CD4-positive, CD25-positive, alpha-beta regulatory T cell (primary cell): ENCODE measurements around the gene PIK3R5. TPM values are rescaled to one million over a fixed set of nuclear protein-coding genes. Genes with fewer than 3 reads are reported as not detected.

ENCODE experiments used
- ATAC-seq, 2 donors: fragments of 150-1000 bp; cut with Tn5 transposase; one replicate each; pipeline ENCODE4 v1.10.0; 2021; ENCODE audit warnings: low read depth in 2 of 2, moderate number of reproducible peaks in 2 of 2, moderate library complexity in 1 of 2
- DNase-seq, 3 donors: peaks; one replicate each; pipeline versions ENCODE4 v3.0.0 to v3.0.0-alpha.2; 2012 to 2022; ENCODE audit warnings: mixed read lengths in 1 of 3
- H3K27ac ChIP-seq: one replicate; pipeline ENCODE4 v1.7.0; 2013; ENCODE audit warnings: mild to moderate bottlenecking, low read length; ENCODE audit not compliant: insufficient read depth, poor library complexity, severe bottlenecking
- H3K27me3 ChIP-seq: one replicate; pipeline ENCODE4 v1.7.0; 2013; ENCODE audit warnings: low read length; ENCODE audit not compliant: control insufficient read depth, insufficient read depth
- H3K36me3 ChIP-seq: one replicate; pipeline ENCODE4 v1.7.0; 2013; ENCODE audit warnings: mild to moderate bottlenecking, low read length, moderate library complexity; ENCODE audit not compliant: control insufficient read depth, insufficient read depth
- H3K4me1 ChIP-seq: 2 replicates; pipeline ENCODE4 v1.7.0; 2013; ENCODE audit warnings: mild to moderate bottlenecking, low read length; ENCODE audit not compliant: insufficient read depth, control insufficient read depth, poor library complexity, severe bottlenecking
- H3K4me3 ChIP-seq: one replicate; pipeline ENCODE4 v1.7.0; 2013; ENCODE audit warnings: low read depth, mild to moderate bottlenecking, low read length, moderate library complexity
- H3K9me3 ChIP-seq, 2 experiments: 1 replicate in 1 of 2; 2 replicates in 1 of 2; pipeline ENCODE4 v1.7.0; 2013; ENCODE audit warnings: low read length in 2 of 2, mild to moderate bottlenecking in 1 of 2, moderate library complexity in 1 of 2; ENCODE audit not compliant: control insufficient read depth in 2 of 2
- H3K27ac Mint-ChIP-seq, 3 donors: one replicate each; pipeline ENCODE4 v1.8.0; 2020 to 2022; ENCODE audit warnings: mild to moderate bottlenecking in 3 of 3, mixed read lengths in 3 of 3, moderate library complexity in 2 of 3
- H3K27me3 Mint-ChIP-seq: one replicate; pipeline ENCODE4 v1.8.0; 2022; ENCODE audit warnings: mild to moderate bottlenecking, mixed read lengths
- H3K36me3 Mint-ChIP-seq: one replicate; pipeline ENCODE4 v1.8.0; 2020; ENCODE audit warnings: mixed read lengths
- H3K4me1 Mint-ChIP-seq, 4 donors: one replicate each; pipeline ENCODE4 v1.8.0; 2020 to 2022; ENCODE audit warnings: mixed read lengths in 4 of 4, mild to moderate bottlenecking in 1 of 4
- H3K4me3 Mint-ChIP-seq, 4 donors: one replicate each; pipeline ENCODE4 v1.8.0; 2020 to 2022; ENCODE audit warnings: mild to moderate bottlenecking in 4 of 4, mixed read lengths in 4 of 4, moderate library complexity in 3 of 4
- H3K9me3 Mint-ChIP-seq, 7 donors: one replicate each; pipeline ENCODE4 v1.8.0; 2020 to 2022; ENCODE audit warnings: mixed read lengths in 7 of 7, mild to moderate bottlenecking in 3 of 7, moderate library complexity in 2 of 7
- polyA plus RNA-seq, 4 donors: library from polyadenylated mRNA; unstranded; fragments of 300-500 nt; fragmentation: Illumina TruSeq; gene quantifications; one replicate each; pipeline ENCODE4 v1.2.3, GENCODE V29; 2021
- total RNA-seq: library from RNA; stranded (reverse); gene quantifications from one replicate; pipeline ENCODE4 v1.2.3, GENCODE V29; 2022

Gene PIK3R5
- total and polyA plus RNA-seq, 5 donors from 2014 or later, result 34.8 to 275 (median 37.5) TPM

- Mint-ChIP-seq H3K27ac (no peak overlapping the region), H3K27me3 (peaks cover 77% of the 10 kb centered on the region), H3K4me1 (peaks cover 0 to 11% (median 8%) of the 10 kb centered on the region in 4 donors), H3K4me3 (peak overlapping the region in 1 of 4 donors; percentile 69), H3K9me3 (peaks cover 0 to 21% (median 3%) of the 10 kb centered on the region in 7 donors), H3K36me3 (peaks cover 6% of the 10 kb centered on the region)
- Histone ChIP-seq H3K27ac (no peak overlapping the region), H3K4me1 (peaks cover 17% of the 10 kb centered on the region), H3K27me3 (peaks cover 40% of the 10 kb centered on the region), H3K4me3 (no peak overlapping the region), H3K36me3 (no peaks in the 10 kb centered on the region), H3K9me3 (peaks cover 7 to 15% of the 10 kb centered on the region in 2 experiments)
- no peak for ATAC-seq
- no peak for DNase-seq
These were observed 38.8 kb upstream of the PIK3R5 start for GRCh38 chr17:9004132-9004960.

- Mint-ChIP-seq H3K9me3 (peaks cover 0 to 21% (median 3%) of the 10 kb centered on the region in 7 donors), H3K4me1 (peaks cover 0 to 11% (median 8%) of the 10 kb centered on the region in 4 donors), H3K4me3 (peak overlapping the region in 1 of 4 donors; percentile 62), H3K27ac (no peak overlapping the region), H3K27me3 (peaks cover 75% of the 10 kb centered on the region), H3K36me3 (peaks cover 6% of the 10 kb centered on the region)
- Histone ChIP-seq H3K9me3 (peaks cover 7 to 15% of the 10 kb centered on the region in 2 experiments), H3K4me3 (no peak overlapping the region), H3K27me3 (peaks cover 34% of the 10 kb centered on the region), H3K36me3 (no peaks in the 10 kb centered on the region), H3K4me1 (peaks cover 17% of the 10 kb centered on the region), H3K27ac (no peak overlapping the region)
- no peak for DNase-seq
- no peak for ATAC-seq
These were observed 38.0 kb upstream of the PIK3R5 start for GRCh38 chr17:9003355-9004131.

GRCh38 chr17:9002606-9003354 lies 37.3 kb upstream of the PIK3R5 start:
- Mint-ChIP-seq H3K27ac (no peak overlapping the region), H3K4me1 (peaks cover 0 to 16% (median 10%) of the 10 kb centered on the region in 4 donors), H3K4me3 (peak overlapping the region; percentile 42 to 68 (median 62)), H3K36me3 (peaks cover 6% of the 10 kb centered on the region), H3K9me3 (peaks cover 0 to 21% (median 3%) of the 10 kb centered on the region in 7 donors), H3K27me3 (peaks cover 80% of the 10 kb centered on the region)
- ATAC-seq, result no peak
- H3K27me3 ChIP-seq, result peaks cover 34% of the 10 kb centered on the region
- no peak overlapping the region for H3K4me3 ChIP-seq
- H3K4me1 ChIP-seq, result peaks cover 17% of the 10 kb centered on the region
- DNase-seq, result peak in 1 of 3 donors; percentile 25
- no peak overlapping the region for H3K27ac ChIP-seq
- no peaks in the 10 kb centered on the region for H3K36me3 ChIP-seq
- peaks cover 7 to 15% of the 10 kb centered on the region in 2 experiments for H3K9me3 ChIP-seq

GRCh38 chr17:9002227-9002605 lies 36.7 kb upstream of the PIK3R5 start:
- DNase-seq (no peak), ATAC-seq (no peak)
- H3K4me1 Mint-ChIP-seq, result peaks cover 0 to 16% (median 10%) of the 10 kb centered on the region in 4 donors
- no peaks in the 10 kb centered on the region for H3K36me3 ChIP-seq
- H3K9me3 ChIP-seq, result peaks cover 7 to 15% of the 10 kb centered on the region in 2 experiments
- H3K4me3 ChIP-seq, result no peak overlapping the region
- peaks cover 0 to 21% (median 3%) of the 10 kb centered on the region in 7 donors for H3K9me3 Mint-ChIP-seq
- peak overlapping the region in 3 of 4 donors; percentile 42 to 68 (median 60) for H3K4me3 Mint-ChIP-seq
- no peak overlapping the region for H3K27ac Mint-ChIP-seq
- peaks cover 6% of the 10 kb centered on the region for H3K36me3 Mint-ChIP-seq
- H3K4me1 ChIP-seq, result peaks cover 17% of the 10 kb centered on the region
- H3K27me3 ChIP-seq, result peaks cover 31% of the 10 kb centered on the region
- H3K27ac ChIP-seq, result no peak overlapping the region
- H3K27me3 Mint-ChIP-seq, result peaks cover 75% of the 10 kb centered on the region

- H3K36me3 Mint-ChIP-seq, result peaks cover 6% of the 10 kb centered on the region
- peaks cover 5 to 15% of the 10 kb centered on the region in 2 experiments for H3K9me3 ChIP-seq
- H3K27me3 Mint-ChIP-seq, result peaks cover 69% of the 10 kb centered on the region
- peaks cover 17% of the 10 kb centered on the region for H3K4me1 ChIP-seq
- peaks cover 27% of the 10 kb centered on the region for H3K27me3 ChIP-seq
- H3K4me3 Mint-ChIP-seq, result peak overlapping the region in 3 of 4 donors; percentile 42 to 77 (median 76)
- H3K9me3 Mint-ChIP-seq, result peaks cover 0 to 17% (median 3%) of the 10 kb centered on the region in 7 donors
- no peak overlapping the region for H3K27ac ChIP-seq
- no peaks in the 10 kb centered on the region for H3K36me3 ChIP-seq
- DNase-seq (no peak), ATAC-seq (no peak)
- H3K4me3 ChIP-seq, result no peak overlapping the region
- H3K4me1 Mint-ChIP-seq, result peaks cover 0 to 16% (median 10%) of the 10 kb centered on the region in 4 donors
- no peak overlapping the region for H3K27ac Mint-ChIP-seq
These were observed 36.1 kb upstream of the PIK3R5 start for GRCh38 chr17:9001559-9001958.

- Histone ChIP-seq H3K27me3 (peaks cover 12% of the 10 kb centered on the region), H3K36me3 (no peaks in the 10 kb centered on the region), H3K4me3 (no peak overlapping the region), H3K9me3 (no peaks in the 10 kb centered on the region), H3K27ac (no peak overlapping the region), H3K4me1 (peaks cover 8% of the 10 kb centered on the region)
- Mint-ChIP-seq H3K27me3 (peaks cover 50% of the 10 kb centered on the region), H3K4me3 (no peak overlapping the region), H3K27ac (no peak overlapping the region), H3K4me1 (peaks cover 2 to 14% (median 8%) of the 10 kb centered on the region in 4 donors), H3K36me3 (no peaks in the 10 kb centered on the region), H3K9me3 (peaks cover 0 to 3% (median 0%) of the 10 kb centered on the region in 7 donors)
- DNase-seq (peak; percentile 64 to 79 (median 79)), ATAC-seq (peak; percentile 56 to 57)
These were observed 32.6 kb upstream of the PIK3R5 start for GRCh38 chr17:8997994-8998628.

GRCh38 chr17:8995711-8996110 lies 30.2 kb upstream of the PIK3R5 start:
- Histone ChIP-seq H3K9me3 (no peaks in the 10 kb centered on the region), H3K4me3 (no peak overlapping the region), H3K4me1 (peaks cover 3% of the 10 kb centered on the region), H3K27ac (no peak overlapping the region), H3K27me3 (no peaks in the 10 kb centered on the region), H3K36me3 (no peaks in the 10 kb centered on the region)
- H3K27me3 Mint-ChIP-seq, result peaks cover 32% of the 10 kb centered on the region
- no peak overlapping the region for H3K27ac Mint-ChIP-seq
- ATAC-seq (no peak), DNase-seq (no peak)
- H3K36me3 Mint-ChIP-seq, result no peaks in the 10 kb centered on the region
- H3K4me1 Mint-ChIP-seq, result peaks cover 2 to 13% (median 7%) of the 10 kb centered on the region in 4 donors
- peaks cover 0 to 3% (median 0%) of the 10 kb centered on the region in 7 donors for H3K9me3 Mint-ChIP-seq
- no peak overlapping the region for H3K4me3 Mint-ChIP-seq
